ENCODE results near the gene ABTB2. TPM values are rescaled to one million over a fixed set of nuclear protein-coding genes. Genes with fewer than 3 reads are reported as not detected.

The ABTB2 gene
- total RNA-seq, 1 donor from 2014 or later: 3.4 TPM

DNA sequence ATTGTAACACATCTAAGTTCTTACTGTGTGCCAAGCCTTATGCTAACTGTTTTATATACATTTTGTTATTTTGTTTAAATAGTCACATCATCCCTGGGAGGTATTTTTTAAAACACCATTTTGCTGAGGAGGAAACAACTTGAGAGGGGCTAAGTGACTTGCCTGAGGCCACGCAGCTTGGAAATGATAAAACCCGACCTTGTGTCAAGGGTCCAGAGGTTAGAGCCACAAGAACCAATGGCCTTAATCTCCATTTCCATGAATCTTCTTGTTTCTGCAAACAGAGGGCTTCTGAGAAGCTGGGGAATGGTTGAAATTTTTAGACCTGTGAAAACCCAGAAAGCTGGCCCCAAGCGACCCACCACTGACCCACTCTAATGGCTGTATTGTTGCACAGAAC, 16.7 kb downstream of the ABTB2 start:
- ATAC-seq: no peak

DNA sequence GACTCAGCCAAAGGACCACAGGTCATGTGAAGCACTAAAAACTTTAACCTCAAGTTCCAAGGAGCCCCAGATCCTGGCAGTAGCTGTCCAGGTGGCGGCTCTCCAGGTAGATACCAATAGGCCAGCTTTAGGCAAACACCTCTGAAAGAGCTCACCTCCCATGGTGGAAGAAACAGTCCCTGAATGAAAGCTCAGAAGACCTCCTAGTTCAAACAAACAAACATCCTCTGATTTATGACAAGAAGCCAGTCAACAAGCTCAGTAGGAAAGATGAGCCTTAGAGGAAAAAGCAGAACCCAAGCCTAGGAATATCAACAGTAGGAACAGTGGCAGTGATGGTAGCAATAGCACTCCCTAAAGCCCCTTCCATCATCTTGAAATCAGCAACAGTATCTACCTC, 17.2 kb downstream of the ABTB2 start:
- ATAC-seq: no peak

DNA sequence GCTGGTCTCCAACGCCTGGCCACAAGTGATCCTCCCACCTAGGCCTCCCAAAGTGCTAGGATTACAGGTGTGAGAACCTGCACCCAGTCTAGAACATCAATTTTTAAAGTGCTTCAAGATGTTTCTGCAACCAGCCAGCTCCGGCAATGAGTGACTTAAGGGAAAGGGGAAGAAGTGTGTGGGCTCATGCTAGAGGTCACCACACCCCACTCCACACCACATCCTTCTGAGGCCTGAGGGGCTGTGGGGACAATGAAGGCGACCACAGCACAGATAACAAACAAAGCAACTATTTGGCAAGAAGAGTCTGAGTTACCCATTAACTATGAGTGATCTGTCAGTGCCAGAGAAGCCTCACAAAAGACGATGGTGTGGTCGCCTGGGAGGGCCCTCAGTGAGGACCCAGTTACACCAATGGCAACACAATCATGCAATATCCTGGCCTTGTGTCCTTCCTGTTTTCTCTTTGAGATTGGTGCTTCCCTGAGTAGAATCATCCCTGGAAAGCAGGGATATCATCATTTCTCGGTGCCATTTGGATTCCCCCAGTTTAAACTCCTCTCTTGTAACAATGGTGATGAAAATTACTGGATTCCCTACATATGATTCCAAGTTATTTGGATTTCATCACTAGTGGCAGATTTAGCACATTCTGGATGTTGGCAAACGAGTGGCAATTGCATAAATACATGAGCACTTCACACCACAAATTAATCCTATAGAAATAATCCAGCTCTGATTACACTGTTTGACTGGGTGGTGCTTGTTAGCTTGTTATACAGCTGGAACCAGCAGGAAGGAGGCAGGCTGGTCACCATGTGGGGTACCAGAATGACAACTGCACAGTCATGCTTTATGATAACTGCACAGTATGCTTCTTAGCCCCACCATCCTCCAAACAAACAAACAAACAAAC, 18.4 kb downstream of the ABTB2 start:
- no peak for ATAC-seq

DNA sequence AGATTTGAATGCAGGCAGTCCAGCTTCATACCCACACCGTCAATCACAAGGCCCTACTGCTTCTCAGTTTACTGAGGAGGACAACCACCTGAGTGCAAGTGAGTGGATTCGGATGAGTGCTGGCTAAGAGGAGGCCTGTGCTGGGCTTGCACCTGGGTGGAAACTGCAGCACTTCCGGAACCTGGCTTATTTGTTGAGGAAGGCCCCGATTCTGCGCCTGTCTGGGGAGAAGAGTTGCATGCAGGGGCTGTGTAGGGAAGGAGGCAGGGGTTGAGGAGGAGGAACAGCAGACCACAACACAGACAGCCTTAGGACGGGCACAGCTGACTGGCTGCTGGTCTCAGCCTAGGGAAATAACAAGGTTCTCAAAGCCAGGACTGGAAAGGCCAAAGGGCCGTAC, 20.8 kb downstream of the ABTB2 start:
- no peak for ATAC-seq

DNA sequence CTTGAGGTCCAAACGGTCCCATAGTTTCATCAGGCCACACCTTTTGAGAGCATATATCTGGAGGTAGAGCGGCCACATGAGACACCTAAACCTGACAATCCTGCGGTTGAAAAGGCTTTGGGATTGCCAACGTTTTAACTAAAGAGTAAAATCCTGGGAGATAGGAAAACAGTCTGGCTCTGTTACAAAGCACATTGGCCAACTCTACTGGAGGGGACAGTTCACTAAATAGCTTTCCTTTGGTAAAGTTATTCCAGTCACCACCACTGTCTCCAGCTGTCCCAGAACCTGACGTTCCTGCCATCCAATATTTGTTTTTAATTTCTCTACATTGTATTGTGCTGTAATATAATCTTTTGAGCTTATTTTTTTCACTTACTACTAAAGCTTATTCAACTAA, 22.0 kb downstream of the ABTB2 start:
- ATAC-seq: no peak

DNA sequence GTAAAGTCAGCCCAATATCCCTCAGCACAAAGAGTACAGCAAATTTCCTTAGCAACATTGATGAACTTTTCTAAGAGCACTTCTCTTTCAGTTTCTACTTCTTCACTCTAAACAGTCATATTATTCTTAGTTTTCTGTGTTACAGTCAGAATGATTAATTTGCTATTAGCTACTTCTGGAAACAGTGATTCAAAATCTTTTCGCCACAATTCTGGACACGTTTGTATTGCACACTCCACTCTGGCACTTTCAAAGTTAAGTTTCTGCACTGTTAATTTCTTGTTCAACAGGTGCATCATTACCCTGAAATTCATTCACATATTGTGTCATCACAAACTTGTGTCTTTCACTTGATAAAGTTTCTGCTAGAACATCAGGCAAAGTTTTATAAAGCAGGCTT, 22.5 kb downstream of the ABTB2 start:
- no peak for ATAC-seq

DNA sequence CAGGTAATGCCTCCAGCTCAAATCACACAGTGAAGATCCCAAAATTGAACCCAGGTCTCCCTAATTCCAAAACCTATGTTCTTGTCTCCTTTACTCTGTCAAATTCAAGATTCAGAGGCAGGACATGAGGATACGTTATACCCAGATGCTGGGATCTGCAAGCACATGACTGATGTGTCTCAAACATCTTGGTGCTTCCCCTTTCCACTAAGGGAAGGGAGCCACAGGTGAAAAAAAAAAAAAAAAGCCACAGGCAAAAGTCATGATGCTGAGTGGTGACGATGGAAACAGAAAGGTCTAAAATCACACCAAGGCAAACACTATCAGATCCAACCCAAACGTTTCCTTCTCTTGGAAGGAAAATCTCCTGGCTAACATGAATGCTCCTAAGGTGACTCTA, 24.0 kb downstream of the ABTB2 start:
- no peak for ATAC-seq

DNA sequence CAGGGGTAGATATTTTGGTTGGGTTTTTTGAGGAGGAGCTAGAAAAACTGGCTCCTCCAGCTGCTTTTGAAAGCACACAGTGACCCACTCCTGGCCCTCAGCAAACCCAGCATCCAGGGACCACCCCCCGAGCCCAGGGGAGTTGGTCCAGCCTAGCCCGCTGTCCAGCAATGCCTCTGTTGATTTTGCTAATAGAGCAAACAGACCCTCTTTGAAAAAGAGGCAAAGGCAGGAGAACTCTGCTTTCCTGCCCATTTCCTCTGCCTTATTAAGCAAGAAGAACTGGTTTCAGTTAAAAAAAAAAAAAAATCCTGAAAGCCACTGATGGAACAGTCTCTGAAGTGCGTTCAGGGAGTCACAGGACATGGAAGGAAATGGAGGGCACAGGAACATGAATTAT, 25.3 kb downstream of the ABTB2 start:
- no peak for ATAC-seq

DNA sequence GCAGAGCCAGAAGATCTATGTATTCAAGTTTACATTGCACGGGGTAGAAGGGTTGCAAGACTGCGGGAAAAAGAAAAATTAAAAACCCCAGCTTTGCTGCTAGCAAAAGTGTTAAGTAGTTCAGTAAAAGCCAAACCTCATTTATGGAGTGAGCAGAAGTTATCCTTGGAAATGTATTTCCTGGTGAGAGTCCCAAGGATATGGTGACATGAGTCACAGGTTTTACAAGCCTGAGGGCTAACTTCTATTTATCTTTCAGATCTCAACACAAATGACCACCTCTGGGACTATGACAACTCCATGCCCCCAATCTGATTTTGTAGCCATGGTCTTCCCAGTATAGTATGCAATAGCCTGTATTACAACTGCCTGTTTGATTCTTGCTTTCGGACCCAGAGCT, 26.1 kb downstream of the ABTB2 start:
- no peak for ATAC-seq

DNA sequence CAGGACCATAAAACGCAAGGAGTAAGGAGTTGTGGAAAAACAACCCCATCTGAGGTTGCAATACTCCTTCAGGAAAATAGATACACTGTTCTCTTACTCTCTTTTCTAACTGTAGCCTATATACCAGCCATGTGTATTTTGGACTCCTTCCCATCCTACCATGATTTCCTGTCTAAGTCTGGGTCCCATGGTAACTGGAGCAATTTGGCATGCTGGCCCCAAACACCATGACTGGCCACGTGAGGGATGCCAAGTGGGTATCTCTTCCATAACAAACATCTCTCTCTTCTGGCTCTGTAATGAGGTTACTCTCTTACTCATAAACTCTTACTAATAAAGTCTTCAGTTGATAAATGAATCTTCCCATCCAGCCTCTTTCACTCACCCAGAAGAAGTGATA, 26.5 kb downstream of the ABTB2 start:
- ATAC-seq: no peak

DNA sequence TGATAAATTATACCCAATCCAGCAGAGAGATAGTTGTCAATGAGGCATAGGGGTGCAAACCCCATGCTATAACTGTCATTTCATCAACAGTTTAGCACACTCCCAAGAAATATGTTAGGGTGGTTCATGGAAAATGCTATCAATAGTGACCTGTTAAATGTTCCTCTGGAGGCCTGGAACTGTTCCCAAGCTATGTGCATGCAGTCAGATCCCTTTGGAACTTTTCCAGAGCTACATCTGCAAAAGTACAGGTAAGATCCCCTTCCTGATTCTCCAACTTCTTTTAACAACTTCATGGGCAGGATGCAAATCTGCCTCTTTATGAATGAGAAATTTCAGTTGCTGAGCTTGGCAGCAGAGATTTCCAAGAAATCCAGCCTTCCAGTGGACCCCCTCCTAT, 27.2 kb downstream of the ABTB2 start:
- ATAC-seq: no peak

DNA sequence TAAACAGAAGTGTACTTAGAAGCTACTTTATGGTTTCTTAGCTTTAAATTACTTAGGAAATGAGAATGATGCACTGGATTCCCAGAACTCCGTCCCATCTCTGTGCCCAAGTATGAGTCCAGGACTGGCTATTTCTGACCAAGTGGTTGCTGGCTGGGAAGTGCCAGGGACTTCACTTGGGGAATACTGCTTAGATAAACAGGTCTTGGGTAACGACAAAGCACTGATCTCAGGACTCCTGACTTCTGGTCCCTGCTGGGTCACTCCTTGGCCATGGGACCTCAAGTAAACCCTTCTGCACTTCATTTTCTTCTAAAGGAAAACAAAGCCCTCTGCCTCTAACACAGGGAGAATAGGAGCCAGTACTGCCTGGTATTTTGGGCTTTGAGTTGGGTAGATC, 27.9 kb downstream of the ABTB2 start:
- no peak for ATAC-seq

DNA sequence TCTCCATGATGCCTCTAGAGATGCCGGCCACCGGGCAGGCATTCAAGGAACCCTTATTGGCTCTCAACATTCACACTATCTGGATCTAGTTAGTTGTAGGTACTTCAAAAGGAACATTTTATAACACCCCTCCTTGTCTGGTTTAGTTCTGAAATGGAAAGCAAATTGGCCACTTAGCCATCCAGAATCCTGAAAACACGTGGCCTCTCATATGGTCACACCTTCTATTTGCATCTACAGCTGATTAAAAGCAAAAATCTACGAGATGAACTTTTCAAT, 29.2 kb downstream of the ABTB2 start:
- ATAC-seq: no peak

DNA sequence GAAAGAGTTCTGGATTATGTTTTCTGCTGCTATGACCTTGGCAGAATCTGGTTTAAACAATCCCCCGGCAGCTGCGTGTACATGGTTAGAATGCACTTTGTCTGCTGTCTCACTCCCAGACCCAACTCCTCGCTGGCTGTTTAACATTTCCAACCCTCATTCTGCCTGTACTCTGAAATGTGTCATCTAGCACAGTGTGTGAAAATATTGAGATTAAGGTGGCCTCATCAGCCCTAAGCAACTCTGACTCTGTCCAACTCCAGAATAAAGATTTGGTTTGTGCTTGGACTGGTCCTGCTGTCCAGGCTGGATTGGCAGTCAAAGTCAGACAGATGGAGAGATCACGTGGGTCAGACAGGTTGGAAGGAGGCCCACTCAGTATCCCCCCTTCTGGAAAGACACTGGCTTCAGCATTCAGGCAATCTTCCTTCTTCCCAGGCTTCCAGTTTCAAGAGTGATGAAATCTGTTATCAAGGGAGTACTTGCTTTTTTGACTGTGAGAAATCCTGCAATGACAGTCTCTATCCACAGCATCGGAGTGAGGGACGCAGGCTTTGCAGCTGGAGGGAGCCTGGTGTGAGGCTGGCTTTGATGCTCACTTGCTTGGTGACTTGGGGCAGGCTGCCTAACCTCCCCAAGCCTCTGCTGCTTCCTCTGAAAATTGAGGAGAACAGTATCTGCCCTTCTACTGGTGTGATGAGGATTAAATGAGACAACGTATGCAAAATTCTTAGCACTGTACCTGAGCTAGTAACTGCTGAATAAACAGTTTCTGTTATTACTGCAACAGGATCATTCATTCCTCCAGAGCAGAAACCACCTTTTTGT, 29.8 kb downstream of the ABTB2 start:
- ATAC-seq: no peak

DNA sequence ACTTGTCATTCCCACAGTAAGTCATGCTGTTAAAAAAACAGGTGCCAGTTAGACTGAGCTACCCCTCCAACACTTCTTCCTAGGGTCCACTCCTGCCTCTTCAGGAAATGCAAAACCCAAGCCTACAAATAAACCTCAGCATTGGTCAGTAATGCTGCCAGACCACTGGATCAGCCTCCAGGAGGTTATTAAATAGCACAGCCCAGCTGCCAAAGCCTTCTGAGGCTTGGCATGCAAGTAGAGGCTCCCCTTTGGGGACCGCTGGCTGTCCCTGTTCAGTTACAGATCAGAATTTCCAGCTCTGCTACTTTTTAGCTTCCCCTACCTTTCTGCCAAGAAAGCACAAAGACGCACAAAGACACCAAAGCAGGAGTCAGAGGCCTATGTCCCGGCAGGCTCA, 33.3 kb downstream of the ABTB2 start:
- no peak for ATAC-seq

DNA sequence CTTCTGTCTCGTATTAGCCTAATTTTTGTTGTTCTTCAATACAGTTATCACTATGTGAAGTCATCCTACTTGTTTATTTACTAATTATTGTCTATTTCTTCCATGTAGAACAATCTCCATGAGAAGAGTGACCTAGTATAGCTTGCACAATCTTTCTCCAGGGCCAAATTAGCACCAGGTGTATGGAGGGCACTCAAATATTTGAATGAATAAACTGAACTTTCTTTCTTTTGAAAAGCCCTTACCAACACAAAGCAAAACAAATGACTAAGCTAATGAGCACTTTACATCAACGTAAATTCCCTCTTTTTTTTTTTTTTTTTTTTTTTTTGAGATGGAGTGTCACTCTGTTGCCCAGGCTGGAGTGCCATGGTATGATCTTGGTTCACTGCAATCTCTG, 34.2 kb downstream of the ABTB2 start:
- ATAC-seq: no peak

DNA sequence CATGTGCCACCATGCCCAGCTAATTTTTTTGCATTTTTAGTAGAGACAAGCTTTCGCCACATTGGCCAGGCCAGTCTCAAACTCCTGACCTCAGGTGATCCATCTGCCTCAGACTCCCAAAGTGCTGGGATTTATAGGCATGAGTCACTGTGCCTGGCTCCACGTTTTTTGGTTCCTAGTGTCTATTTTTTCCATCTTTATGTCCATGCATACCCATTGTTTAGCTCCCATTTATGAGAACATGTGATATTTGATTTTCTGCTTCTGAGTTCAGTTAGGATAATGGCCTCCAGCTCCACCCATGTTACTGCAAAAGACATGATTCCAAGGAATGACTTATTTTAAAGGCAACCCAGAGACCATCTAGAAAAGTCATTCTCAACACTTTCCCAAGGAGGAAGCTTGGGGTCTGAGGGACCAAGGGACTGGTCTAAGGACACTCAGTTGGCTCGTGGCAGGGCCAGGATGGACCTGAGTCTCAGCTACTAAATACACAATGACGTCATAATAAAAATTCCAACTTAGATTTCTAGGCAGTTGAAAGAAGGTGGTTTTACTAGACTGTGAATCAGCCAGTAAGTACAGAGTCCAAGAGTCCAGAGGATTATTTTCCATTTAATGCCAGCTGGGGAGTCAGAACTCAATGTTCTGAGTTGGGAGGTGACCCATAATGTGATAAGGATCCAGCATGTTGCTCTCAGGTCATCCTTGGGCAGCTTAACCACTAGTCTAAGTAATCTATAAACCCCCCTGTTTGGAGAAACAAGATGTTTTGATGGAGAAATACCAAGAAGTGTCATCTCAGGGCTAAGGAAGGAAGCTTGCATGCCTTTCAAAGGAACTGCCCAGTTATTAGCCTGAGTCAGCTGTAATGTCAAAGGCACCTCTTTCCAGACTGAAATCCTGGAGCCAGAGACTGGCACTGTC, 39.4 kb downstream of the ABTB2 start:
- no peak for ATAC-seq

DNA sequence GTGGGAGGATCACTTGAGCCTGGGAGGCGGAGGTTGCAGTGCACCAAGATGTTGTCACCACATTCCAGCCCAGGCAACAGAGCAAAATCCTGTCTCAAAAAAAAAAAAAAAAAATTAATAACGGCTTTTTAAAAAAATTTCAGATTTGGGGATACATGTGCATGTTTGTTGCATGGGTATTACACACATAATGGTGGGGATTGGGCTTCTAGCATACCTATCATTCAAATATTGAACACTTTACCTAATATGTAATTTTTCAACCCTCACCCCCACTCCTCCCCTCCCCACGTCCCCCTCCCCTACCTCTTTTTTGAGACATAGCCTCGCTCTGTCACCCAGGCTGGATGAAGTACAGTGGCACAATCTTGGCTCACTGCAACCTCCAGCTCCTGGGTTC, 40.1 kb downstream of the ABTB2 start:
- ATAC-seq: no peak

DNA sequence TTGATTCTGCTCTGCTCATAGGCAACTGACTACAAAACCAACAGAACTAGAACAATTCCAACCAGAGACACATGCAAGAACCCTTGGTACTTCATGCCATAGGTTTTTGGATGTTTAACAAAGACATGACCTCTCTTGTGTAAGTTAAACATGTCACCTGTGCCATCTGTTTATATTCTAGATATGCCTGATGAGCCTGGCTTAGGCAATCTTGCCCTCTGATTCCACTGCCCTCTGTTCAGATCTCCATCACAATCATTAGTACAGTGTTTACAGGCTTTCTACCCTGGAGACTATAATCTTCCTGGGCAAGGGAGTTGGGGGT, 40.8 kb downstream of the ABTB2 start:
- ATAC-seq: no peak

DNA sequence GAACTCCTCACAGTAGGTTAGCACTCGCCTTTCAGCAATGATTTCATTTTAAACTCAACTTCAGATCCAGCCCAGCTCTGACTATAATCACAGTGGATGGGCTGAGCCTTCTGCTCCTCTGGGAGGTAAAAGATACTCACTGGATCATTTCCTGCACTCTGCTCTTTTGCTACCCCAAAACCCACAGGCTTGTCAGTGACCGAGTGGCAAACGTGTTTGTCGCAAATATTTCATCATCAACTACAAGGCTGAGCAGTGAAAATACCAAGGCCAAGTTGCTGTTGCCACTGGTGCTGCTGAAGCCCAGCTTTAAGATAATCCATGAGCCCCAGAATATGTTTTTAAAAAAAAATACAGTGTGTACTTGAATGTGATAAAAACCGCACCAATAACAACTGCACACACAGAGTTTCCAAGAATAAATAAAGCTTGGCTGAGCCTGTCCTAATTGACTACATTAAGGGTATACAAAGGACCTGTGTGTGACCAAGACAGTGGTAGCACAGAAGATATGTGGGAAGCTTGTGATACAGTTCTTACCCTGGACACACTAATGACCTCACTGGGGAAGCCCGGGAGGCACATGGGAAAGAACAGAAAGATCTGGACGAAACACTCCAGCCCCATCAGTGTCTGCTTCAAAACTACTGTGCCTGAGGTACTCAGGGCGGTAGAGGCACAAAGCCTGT, 41.3 kb downstream of the ABTB2 start:
- ATAC-seq: no peak

DNA sequence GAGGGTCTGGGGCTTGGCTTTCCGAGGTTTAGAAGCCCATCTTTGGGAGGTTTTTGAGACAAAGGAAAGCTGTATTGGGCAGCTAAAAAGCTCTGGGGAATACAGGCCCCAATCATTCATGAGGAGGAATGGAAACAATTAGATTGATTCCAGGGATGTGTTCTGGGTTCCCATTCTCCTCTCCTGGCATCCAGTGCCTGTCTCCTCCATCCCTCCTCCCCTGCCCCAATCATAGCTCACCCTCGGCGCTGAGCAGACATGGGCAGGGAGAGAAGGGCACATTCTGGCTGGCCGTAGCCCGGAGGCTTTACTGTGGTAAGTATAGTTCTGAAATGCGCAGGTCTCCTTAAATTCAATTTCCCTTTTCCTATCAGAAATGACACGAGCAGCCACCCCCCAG, 42.4 kb downstream of the ABTB2 start:
- no peak for ATAC-seq

DNA sequence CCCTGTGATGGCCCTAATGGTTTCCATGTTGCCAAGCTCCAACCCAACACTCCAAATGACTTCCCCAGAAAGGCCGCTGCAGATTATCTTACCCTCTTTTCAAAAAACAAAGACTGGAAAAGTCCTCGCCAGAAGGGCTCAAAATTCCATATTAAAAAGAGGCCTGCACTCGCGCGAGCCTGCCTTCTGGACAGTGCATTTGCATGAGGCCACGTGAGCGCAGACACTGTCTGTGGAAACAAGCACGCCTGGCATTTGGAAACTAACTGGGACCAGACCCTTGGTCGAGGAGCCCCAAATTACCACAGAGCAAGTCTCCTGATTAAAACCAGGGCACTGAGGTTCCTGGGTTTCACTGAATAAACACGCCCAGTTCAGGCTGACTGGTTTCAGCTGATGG, 42.9 kb downstream of the ABTB2 start:
- no peak for ATAC-seq

DNA sequence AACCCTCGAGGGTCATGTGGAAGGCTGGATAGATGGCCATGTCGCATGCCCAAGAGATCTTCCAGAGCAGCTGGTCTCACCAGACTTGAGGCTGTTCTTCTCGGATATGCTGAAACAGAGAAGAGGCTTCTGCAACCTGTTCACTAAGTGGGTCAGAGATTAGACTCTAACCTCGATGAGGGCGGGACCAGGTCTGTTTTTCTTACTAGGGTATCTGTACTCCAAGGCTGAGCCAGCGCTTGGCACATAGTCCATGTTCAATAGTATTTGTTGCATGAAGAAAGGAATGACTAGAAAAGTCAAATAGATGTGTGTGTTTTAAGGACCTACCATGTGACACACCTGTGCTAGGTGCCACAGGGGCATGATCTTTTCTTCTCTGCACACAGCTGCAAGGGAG, 43.6 kb downstream of the ABTB2 start:
- ATAC-seq: no peak
